ENCODE measurements around the gene NINJ2.

Gene NINJ2

DNA sequence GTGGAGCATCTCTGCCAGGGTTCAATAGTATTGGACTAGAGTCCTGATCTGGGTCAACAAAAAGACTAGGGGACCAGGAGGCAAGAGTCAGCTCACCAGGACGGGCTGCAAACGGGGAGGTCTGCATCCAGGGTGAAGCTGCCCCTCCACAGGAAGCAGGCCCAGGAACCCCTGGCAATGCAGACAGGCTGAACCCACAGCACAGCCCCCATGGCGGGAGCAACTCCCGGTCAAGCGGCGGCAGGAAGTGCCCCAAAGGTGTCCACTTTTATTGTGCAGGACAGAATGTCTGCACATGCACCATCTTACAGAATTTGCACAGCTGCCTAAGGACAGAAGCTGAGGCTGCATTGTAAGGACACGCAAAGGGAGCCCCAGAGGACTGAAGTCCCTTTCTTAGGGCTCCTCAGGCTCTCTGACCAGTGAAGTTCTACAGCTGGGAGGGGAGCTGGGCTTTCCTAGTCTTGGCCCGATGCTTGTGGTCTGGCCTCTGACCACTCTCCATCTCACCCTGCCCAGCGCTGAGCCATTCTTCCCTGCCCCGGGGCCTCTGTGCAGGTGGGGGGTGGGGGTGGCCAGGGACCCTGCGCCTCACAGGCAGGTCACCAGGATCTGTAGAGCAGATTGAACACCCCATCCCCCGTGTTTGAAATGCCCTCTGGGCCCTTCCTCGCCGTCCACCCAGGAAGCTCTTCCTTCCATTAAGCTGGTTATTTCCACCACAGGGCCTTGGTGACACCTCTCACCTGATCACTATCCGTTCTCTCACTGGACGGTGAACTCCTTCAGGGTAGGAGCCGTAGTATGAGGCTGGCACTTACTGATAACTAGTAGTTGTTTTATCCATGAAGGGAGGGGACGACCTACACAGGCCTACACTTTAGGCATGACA is 75.9 kb downstream of the NINJ2 start:
- H3K27ac ChIP-seq, result no peak overlapping the region
- TF ChIP-seq, protein P1, sequence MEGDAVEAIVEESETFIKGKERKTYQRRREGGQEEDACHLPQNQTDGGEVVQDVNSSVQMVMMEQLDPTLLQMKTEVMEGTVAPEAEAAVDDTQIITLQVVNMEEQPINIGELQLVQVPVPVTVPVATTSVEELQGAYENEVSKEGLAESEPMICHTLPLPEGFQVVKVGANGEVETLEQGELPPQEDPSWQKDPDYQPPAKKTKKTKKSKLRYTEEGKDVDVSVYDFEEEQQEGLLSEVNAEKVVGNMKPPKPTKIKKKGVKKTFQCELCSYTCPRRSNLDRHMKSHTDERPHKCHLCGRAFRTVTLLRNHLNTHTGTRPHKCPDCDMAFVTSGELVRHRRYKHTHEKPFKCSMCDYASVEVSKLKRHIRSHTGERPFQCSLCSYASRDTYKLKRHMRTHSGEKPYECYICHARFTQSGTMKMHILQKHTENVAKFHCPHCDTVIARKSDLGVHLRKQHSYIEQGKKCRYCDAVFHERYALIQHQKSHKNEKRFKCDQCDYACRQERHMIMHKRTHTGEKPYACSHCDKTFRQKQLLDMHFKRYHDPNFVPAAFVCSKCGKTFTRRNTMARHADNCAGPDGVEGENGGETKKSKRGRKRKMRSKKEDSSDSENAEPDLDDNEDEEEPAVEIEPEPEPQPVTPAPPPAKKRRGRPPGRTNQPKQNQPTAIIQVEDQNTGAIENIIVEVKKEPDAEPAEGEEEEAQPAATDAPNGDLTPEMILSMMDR (conservative IDR thresholded peaks at IDR 0.05), result no peak

DNA sequence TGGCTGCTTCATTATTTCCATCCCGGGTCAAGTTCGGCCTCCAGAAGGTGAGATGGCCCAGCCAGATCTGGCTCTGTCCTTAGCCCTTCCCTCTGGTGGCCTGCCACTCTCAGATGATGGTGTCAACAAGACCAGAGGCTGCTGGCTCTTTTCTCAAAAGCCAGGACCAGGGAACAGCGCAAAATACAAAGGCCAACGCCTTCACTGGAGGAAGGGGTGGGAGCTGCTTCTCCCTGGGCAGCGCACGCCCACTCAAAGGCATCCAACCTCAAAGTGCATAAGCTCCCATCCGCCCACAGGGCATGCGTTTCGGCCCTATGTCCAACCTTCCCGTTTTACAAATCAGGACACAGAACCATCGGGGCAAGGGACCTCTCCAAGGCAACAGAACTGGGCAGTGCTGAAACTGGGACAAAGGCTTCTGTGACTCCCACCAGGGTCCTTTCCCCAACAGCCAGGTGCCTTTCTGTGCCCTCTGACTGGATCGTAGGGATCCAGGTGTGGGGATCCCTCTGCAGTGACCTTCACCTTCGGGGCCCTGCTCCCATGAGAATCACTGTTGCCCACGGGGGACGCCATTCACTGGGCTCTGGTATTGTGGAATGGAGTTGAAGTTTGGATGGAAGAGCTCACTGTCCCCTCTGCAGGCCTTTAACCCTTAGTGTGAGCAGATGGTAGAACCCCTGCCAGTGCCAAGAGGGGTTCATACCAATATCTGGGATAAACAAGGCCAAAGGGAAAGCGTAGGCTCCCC is 76.8 kb downstream of the NINJ2 start:
- H3K27ac ChIP-seq, result no peak overlapping the region
- TF ChIP-seq, protein P1 (conservative IDR thresholded peaks at IDR 0.05), result no peak

DNA sequence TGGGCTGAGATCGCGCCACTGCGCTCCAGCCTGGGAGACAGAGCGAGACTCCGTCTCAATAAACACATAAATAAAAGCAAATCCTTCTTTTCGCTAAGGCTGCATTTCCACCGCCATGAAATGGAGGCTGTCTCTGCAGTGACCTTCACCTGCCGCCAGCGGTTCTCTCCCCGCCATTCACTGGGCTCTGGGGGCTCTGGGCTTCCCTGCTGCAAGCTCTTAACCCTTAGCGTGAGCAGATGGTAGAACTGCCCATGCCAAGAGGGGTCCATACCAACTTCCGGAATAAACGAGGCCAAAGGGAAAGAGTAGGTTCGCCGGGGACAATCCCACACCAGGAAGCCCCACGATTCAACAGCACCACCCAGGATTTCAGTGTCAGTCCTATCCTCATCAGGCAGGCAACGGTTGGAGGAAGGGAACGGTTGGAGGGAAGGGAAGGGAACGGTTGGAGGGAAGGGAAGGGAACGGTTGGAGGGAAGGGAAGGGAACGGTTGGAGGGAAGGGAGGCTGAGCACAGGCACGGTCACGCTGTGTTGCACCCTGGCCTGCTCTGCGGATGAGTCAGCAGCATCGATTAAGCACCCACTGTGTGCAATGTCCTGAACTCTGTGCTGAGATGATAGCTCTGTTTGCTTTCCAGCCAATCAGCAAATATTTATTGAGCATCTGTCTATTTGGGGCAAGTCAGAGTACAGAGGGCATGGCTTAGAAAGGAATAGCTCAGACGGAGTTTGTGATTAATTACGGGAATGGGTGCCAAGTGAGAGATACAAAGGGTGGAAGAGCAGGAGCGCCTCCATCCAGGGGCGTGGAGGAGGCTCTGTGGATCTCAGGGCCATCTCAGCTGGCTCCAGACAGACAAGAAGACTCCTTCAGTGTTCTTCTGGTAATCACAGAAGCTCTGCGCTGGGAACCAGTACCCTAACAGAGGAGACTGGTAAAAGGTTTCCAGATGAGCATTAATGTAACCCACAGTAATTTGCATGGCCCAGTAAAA is 77.9 kb downstream of the NINJ2 start:
- no peak overlapping the region for H3K27ac ChIP-seq
- TF ChIP-seq, protein P1 (conservative IDR thresholded peaks at IDR 0.05), result no peak

DNA sequence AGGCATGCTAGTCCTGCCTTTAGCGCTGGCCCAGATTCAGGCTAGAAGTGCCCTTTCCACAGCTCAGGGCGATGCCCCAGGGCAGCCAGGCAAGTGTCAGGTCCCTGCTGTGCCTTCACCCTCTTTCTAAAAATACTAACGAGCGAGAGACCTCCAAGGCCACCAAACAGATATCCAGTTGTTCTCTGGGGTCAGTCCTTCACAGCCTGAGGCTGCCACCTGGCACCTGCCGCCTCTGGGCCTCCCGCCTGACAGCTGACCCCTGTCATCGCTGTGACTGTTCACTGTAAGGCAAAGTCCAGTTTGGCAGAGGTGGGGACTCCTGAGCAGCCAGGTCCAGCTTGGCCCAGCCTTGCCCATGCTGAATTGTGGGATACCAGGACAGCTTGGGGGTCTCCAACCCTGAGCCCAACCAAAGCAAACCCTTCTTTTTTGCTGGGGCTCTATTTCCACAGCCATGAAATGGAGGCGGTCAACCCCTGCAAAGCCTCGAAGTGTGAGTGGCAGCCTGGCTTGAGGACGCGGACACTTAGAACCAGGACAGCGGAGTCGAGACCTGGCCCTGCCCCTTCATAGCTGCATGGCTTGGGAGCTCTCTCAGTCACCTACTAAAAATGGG is 79.9 kb downstream of the NINJ2 start:
- H3K27ac ChIP-seq, result no peak overlapping the region
- TF ChIP-seq, protein P1 (conservative IDR thresholded peaks at IDR 0.05), result no peak

DNA sequence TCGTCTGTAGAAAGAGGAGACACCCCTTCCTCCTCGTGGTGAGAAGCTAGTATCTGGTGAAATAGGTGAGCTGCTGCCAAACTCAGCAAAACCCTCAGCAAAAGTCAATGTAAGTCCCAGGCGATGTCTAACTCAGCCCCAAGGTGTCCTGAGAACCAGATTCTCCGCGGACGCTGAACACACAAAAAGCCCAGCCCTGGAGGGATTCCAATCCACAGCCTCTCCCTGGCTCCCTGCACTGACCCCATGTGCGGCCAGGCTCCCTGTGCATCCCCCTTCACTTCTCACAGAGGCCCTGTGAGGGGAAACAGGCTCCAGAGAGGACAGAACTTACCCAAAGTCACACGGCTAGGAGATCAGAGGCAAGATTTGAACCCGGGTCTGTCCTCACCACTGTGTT is 81.5 kb downstream of the NINJ2 start:
- TF ChIP-seq, protein P1 (conservative IDR thresholded peaks at IDR 0.05), result no peak
- no peak overlapping the region for H3K27ac ChIP-seq

DNA sequence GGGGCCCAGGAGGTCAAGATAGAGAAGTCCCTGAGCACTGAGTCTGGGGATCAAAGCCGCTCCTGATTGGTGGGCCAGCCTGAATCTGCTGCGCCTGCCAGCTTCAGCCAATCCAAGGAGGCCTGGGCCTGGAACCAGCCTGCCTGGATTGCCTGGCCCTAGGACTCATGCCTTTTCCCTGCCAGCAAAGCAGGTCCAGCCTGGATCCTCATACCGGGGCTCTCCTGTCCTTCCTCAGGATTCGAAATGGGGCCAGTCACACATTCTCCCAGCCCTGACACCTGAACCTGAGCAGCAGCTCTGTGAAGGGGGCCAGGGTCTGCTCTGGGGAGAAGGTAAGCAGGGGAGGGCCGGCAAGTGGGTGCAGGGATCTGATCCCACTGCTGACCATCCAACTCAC is 81.9 kb downstream of the NINJ2 start:
- TF ChIP-seq, protein P1 (conservative IDR thresholded peaks at IDR 0.05), result no peak
- H3K27ac ChIP-seq, result no peak overlapping the region

Measured in VCaP (cell line).